22Rv1 (cell line): ENCODE measurements around the gene POLR3A.

Experiments used
- ZFX ChIP-seq: fragments of 450-650 bp; IDR thresholded peaks from 2 replicates; pipeline ENCODE4 v1.6.1; 2017; ENCODE audit warnings: antibody characterized with exemption, borderline replicate concordance
- TF ChIP-seq, protein P1 (sequence below): fragments of 450-650 bp; IDR thresholded peaks from 2 replicates; pipeline ENCODE4 v1.5.1; 2017; ENCODE audit warnings: mild to moderate bottlenecking

DNA sequence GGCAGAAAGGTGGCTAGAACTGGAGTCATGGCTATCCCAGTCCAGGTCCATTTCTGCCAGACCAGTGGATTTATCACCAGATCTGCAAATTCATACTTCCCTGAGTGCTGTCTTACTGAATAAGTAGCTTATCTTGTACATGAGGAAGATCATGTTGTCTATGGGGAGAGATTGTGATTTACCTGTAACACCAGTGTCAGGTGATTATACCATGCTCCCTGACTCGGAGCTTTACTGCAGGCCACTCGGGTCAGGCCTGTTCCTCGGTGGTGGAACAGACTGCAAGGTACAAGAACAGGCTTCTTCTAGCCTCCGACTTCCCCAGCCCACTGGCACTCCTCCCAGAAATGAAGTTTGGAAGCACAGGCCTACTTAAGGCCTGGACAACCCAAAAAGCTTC, 60.2 kb downstream of the POLR3A start:
- TF ChIP-seq, protein P1, sequence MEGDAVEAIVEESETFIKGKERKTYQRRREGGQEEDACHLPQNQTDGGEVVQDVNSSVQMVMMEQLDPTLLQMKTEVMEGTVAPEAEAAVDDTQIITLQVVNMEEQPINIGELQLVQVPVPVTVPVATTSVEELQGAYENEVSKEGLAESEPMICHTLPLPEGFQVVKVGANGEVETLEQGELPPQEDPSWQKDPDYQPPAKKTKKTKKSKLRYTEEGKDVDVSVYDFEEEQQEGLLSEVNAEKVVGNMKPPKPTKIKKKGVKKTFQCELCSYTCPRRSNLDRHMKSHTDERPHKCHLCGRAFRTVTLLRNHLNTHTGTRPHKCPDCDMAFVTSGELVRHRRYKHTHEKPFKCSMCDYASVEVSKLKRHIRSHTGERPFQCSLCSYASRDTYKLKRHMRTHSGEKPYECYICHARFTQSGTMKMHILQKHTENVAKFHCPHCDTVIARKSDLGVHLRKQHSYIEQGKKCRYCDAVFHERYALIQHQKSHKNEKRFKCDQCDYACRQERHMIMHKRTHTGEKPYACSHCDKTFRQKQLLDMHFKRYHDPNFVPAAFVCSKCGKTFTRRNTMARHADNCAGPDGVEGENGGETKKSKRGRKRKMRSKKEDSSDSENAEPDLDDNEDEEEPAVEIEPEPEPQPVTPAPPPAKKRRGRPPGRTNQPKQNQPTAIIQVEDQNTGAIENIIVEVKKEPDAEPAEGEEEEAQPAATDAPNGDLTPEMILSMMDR = no peak
- TF ChIP-seq ZFX = no peak
